ENCODE measurements around the gene MRFAP1L1.

GRCh38 chr4:6716018-6716911, 6.6 kb upstream of the MRFAP1L1 start, which contains the start of gene BLOC1S4:
- peak in 3 of 6 experiments; percentile 3 to 39 (median 33) for TF ChIP-seq CTCF (IDR thresholded peaks at IDR 0.05)
- TF ChIP-seq POLR2A (IDR thresholded peaks at IDR 0.05), result peak; percentile 76 to 88
